Muscle layer of colon (tissue), 2 donors: ENCODE measurements around the gene PAGR1.

Experiments
- H3K27ac ChIP-seq: one replicate; pipeline ENCODE4 v1.7.0; 2013; ENCODE audit warnings: low read depth, mild to moderate bottlenecking, low read length, moderate library complexity
- H3K27me3 ChIP-seq, 2 donors: one replicate each; pipeline ENCODE4 v1.7.0; 2013; ENCODE audit warnings: low read length in 2 of 2, mild to moderate bottlenecking in 2 of 2; ENCODE audit not compliant: insufficient read depth in 2 of 2, control insufficient read depth in 1 of 2
- H3K36me3 ChIP-seq: one replicate; pipeline ENCODE4 v1.7.0; 2013; ENCODE audit warnings: mild to moderate bottlenecking, low read length; ENCODE audit not compliant: insufficient read depth
- H3K4me1 ChIP-seq: one replicate; pipeline ENCODE4 v1.7.0; 2013; ENCODE audit warnings: mild to moderate bottlenecking, low read length; ENCODE audit not compliant: insufficient read depth
- H3K4me3 ChIP-seq, 2 donors: one replicate each; pipeline ENCODE4 v1.7.0; 2013; ENCODE audit warnings: low read length in 2 of 2, low read depth in 1 of 2, mild to moderate bottlenecking in 1 of 2, moderate library complexity in 1 of 2
- H3K9ac ChIP-seq: one replicate; pipeline ENCODE4 v1.7.0; 2013; ENCODE audit warnings: low read length
- H3K9me3 ChIP-seq: one replicate; pipeline ENCODE4 v1.7.0; 2013; ENCODE audit warnings: mild to moderate bottlenecking, low read length
- donor health status: abdominal sarcoma.
- donor health status: Adenocarcinoma of cecum.

Gene PAGR1

DNA sequence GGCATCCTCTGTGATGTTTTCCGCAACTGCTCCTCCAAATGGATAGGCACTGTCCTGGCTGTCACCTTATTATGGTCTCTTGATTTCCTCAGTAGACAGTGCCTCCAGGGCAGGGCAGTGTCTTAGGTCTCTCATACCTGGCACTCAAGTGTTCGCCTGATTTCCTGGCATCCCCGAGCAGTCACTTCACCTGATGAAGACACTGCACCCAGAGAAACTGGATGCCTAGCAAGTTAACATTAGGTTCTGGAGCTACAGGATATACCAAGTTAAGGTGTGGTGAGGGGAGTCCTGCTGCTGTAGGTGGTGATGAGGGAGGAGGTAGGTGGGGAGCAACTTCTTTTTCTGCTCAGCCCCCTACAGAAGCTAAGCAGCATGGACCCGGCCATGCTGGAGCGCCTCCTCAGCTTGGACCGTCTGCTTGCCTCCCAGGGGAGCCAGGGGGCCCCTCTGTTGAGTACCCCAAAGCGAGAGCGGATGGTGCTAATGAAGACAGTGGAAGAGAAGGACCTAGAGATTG, 13.5 kb upstream of the PAGR1 start:
- peaks cover 9% of the 10 kb centered on the region for H3K4me1 ChIP-seq
- no peaks in the 10 kb centered on the region for H3K9me3 ChIP-seq
- no peak overlapping the region for H3K27ac ChIP-seq
- no peaks in the 10 kb centered on the region for H3K27me3 ChIP-seq
- H3K4me3 ChIP-seq = no peak overlapping the region
- no peak overlapping the region for H3K9ac ChIP-seq
- H3K36me3 ChIP-seq = peaks cover 24% of the 10 kb centered on the region

DNA sequence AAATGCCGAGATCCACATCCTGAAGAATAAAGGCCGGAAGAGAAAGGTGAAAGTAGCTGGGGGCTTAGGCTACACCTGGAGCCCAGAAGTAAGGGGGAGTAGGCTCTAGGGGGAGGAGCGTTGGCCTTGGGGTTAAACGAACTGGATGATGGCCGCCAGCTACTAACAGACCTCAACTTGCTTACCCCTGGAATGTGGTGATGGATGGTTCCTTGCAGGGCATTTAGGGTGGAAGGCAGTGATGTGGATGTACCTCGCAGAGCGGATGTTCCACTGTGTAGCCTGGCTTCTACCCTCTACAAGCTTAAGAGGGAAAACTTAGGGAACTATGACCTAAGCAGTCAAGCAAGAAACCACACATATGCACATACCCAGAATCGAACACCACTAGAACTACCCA, 11.9 kb upstream of the PAGR1 start:
- peak overlapping the region; percentile 93 for H3K27ac ChIP-seq
- peaks cover 20% of the 10 kb centered on the region for H3K36me3 ChIP-seq
- H3K4me3 ChIP-seq = peak overlapping the region in 1 of 2 donors; percentile 83
- no peaks in the 10 kb centered on the region for H3K27me3 ChIP-seq
- peaks cover 20% of the 10 kb centered on the region for H3K4me1 ChIP-seq
- H3K9ac ChIP-seq = peak overlapping the region; percentile 93
- H3K9me3 ChIP-seq = no peaks in the 10 kb centered on the region

GRCh38 chr16:29804455-29805231, 11.3 kb upstream of the PAGR1 start:
- peak overlapping the region; percentile 93 for H3K9ac ChIP-seq
- H3K36me3 ChIP-seq = peaks cover 17% of the 10 kb centered on the region
- H3K4me1 ChIP-seq = peaks cover 26% of the 10 kb centered on the region
- H3K4me3 ChIP-seq = peak overlapping the region; percentile 55 to 83
- H3K27ac ChIP-seq = peak overlapping the region; percentile 93
- H3K9me3 ChIP-seq = no peaks in the 10 kb centered on the region
- no peaks in the 10 kb centered on the region for H3K27me3 ChIP-seq

DNA sequence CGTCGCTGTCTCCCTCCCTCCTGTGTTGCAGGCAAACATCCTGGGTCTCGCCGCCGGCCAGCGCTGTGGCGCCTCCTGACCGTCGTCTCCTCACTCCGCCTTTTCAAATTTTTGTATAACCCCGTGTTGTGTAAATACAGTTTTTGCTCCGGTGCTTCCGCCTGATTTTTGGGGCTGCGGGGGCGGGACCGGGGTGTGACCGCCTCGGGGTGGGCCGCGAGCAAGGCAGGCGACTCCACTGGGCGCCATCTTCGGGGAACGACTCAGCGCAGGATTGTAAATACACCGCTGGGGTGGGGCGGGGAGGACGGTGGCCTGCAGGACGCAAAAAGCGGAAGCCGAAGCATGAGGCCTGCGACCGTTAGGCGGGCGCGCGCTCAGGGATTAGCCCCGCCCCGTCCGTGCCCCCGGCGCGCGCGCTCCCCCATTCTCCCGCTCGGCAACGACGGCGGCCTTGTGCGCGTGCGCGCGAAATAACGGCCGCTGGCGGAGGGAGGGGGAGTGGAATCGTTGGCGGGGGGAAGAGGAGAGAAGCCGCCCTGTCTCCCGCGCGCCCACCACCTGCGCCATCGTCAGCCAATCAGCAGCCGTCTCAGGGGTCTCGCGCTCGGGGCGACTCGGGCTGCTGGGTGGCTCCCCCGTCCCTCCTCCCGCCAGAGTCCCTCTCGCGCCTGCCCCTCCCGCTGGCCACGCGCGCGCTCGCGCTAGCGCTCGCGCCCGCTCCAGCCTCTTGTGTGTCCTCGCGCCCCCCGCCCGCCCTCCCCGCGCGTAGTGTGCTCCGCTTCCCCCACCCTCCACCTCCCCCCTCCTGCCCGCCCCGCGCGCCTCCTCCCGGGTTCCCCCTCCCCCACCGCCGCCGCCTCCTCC, 10.5 kb upstream of the PAGR1 start:
- Histone ChIP-seq H3K9me3 (no peaks in the 10 kb centered on the region), H3K9ac (peak overlapping the region; percentile 93), H3K27me3 (no peaks in the 10 kb centered on the region), H3K27ac (peak overlapping the region; percentile 93), H3K36me3 (peaks cover 17% of the 10 kb centered on the region), H3K4me1 (peaks cover 34% of the 10 kb centered on the region), H3K4me3 (peak overlapping the region; percentile 55 to 83)

GRCh38 chr16:29806099-29806579, 9.8 kb upstream of the PAGR1 start, which contains the start of gene MAZ:
Gene MAZ, plus strand, starts transcription at chr16:29806529. Its CDS starts 173 bp downstream, at chr16:29806702.
- Histone ChIP-seq H3K4me1 (peaks cover 41% of the 10 kb centered on the region), H3K4me3 (peak within 1 kb of the TSS; percentile 55 to 83), H3K36me3 (peaks cover 17% of the 10 kb centered on the region), H3K27me3 (no peaks in the 10 kb centered on the region), H3K9ac (no peak within 1 kb of the TSS), H3K27ac (peak within 1 kb of the TSS; percentile 94), H3K9me3 (no peaks in the 10 kb centered on the region)

DNA sequence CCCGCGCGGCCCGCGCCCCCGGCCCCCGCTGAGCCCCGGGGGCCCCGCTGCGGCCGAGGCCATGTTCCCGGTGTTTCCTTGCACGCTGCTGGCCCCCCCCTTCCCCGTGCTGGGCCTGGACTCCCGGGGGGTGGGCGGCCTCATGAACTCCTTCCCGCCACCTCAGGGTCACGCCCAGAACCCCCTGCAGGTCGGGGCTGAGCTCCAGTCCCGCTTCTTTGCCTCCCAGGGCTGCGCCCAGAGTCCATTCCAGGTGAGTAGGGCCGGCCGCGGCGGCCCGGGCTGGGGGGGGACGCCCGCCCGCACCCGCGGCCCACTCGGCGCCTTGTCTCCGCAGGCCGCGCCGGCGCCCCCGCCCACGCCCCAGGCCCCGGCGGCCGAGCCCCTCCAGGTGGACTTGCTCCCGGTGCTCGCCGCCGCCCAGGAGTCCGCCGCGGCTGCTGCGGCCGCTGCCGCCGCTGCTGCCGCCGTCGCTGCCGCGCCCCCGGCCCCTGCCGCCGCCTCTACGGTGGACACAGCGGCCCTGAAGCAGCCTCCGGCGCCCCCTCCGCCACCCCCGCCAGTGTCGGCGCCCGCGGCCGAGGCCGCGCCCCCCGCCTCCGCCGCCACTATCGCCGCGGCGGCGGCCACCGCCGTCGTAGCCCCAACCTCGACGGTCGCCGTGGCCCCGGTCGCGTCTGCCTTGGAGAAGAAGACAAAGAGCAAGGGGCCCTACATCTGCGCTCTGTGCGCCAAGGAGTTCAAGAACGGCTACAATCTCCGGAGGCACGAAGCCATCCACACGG, 9.1 kb upstream of the PAGR1 start:
- Histone ChIP-seq H3K4me3 (peak overlapping the region; percentile 54 to 61), H3K9ac (no peak overlapping the region), H3K4me1 (peaks cover 41% of the 10 kb centered on the region), H3K27ac (peak overlapping the region; percentile 94), H3K27me3 (no peaks in the 10 kb centered on the region), H3K9me3 (no peaks in the 10 kb centered on the region), H3K36me3 (peaks cover 17% of the 10 kb centered on the region)

GRCh38 chr16:29807426-29808218, 8.3 kb upstream of the PAGR1 start:
- Histone ChIP-seq H3K27ac (peak overlapping the region; percentile 94), H3K9ac (peak overlapping the region; percentile 40), H3K4me1 (peaks cover 43% of the 10 kb centered on the region)

DNA sequence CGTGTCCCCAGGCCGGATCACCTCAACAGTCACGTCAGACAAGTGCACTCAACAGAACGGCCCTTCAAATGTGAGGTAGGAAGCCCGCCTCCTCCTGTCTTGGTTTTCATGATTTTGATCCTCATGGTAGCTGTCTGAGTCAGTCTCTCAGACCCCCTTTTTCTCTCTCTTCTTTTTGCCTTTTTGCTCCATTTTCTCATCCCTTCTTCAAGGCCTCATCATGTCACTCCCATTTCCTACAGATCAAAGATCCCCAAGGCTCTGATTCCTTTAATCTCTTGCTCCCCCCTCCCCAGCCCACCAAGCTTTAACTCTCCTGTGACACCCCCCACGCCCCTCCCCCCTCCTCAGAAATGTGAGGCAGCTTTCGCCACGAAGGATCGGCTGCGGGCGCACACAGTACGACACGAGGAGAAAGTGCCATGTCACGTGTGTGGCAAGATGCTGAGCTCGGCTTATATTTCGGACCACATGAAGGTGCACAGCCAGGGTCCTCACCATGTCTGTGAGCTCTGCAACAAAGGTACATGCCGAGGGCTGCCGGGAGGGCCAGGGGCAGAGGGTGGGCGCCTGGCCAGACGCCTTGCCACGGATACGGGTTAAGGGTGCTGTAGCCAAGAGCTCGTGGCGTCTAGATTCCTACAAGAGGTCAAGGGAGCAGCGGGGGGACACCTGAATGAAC, 7.6 kb upstream of the PAGR1 start:
- Histone ChIP-seq H3K9me3 (no peaks in the 10 kb centered on the region), H3K4me1 (peaks cover 50% of the 10 kb centered on the region), H3K36me3 (peaks cover 17% of the 10 kb centered on the region), H3K27ac (peak overlapping the region; percentile 94), H3K9ac (peak overlapping the region; percentile 40), H3K4me3 (peak overlapping the region; percentile 52 to 61), H3K27me3 (no peaks in the 10 kb centered on the region)

More at GRCh38 chr16:29807426-29808218, 8.3 kb upstream of the PAGR1 start:
- Histone ChIP-seq H3K9me3 (no peaks in the 10 kb centered on the region), H3K27me3 (no peaks in the 10 kb centered on the region), H3K4me3 (peak overlapping the region; percentile 52 to 61), H3K36me3 (peaks cover 17% of the 10 kb centered on the region)

DNA sequence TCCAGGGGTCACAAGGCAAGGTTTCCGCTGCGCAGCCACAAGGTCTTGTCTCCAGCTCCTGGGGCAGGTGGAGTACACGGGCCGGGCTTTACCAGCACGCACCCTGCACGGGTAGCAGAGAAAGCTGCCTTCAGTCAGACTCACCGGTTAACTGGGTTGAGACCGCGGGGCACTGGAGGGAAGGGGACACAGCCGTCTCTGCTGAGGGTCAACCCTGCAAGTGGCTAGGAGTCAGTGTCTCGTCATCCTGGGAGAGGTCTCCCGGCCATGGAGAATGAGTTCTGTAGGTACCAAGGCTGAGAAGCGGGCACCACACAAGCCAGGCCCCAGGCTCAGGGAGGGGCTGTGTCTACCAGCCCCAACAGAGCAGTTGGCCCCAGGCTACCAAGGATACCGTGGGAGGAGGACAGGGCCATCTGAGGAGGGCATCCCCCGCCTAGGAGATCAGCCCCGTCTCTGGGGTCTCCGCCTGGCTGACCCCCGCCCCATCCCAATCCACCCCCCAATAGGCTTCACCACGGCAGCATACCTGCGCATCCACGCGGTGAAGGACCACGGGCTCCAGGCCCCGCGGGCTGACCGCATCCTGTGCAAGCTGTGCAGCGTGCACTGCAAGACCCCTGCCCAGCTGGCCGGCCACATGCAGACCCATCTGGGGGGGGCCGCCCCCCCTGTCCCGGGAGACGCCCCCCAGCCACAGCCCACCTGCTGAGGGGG, 6.8 kb upstream of the PAGR1 start:
- peak overlapping the region; percentile 98 for H3K27ac ChIP-seq
- H3K9me3 ChIP-seq = no peaks in the 10 kb centered on the region
- peaks cover 55% of the 10 kb centered on the region for H3K4me1 ChIP-seq
- H3K36me3 ChIP-seq = peaks cover 17% of the 10 kb centered on the region
- no peaks in the 10 kb centered on the region for H3K27me3 ChIP-seq
- H3K9ac ChIP-seq = peak overlapping the region; percentile 40
- H3K4me3 ChIP-seq = peak overlapping the region in 1 of 2 donors; percentile 61
